Caco-2 (cell line): ENCODE data around the gene MAST2. TPM values are rescaled to one million over a fixed set of nuclear protein-coding genes. Genes with fewer than 3 reads are reported as not detected.

Experiments used
- BruUV-seq: library from RNA; stranded (reverse); fragments of 400-500 nt; replicated peaks from 2 replicates; lab custom pipeline; 2021; lab: Mats Ljungman, UMichigan
- CTCF ChIA-PET: fragments of 300-600 bp; sonication (Branson Sonifier 250); formaldehyde crosslinking; loops from one replicate; lab custom pipeline; 2022; ENCODE audit warnings: antibody characterized with exemption; lab: Charles Lee
- POLR2A ChIA-PET: fragments of 300-600 bp; sonication (Branson Sonifier 250); formaldehyde crosslinking; loops from one replicate; lab custom pipeline; 2022; ENCODE audit warnings: antibody characterized with exemption; lab: Charles Lee
- DNase-seq, 2 experiments: peaks; one replicate each; pipeline versions ENCODE4 v3.0.0 to v3.0.0-alpha.2; 2020 to 2022
- H3K27me3 ChIP-seq: replicated peaks from 2 replicates; pipeline ENCODE4 v1.6.0; 2011; ENCODE audit warnings: low read length; ENCODE audit not compliant: control insufficient read depth, insufficient read depth
- H3K36me3 ChIP-seq: 2 replicates; pipeline ENCODE4 v1.5.1; 2011; ENCODE audit warnings: low read length; ENCODE audit not compliant: control insufficient read depth, insufficient read depth
- H3K4me1 ChIP-seq: fragments of 250-450 bp; sonication (Bioruptor Pico); 2 replicates; pipeline ENCODE4 v1.5.1; 2020; ENCODE audit warnings: mild to moderate bottlenecking
- H3K4me3 ChIP-seq: 2 replicates; pipeline ENCODE4 v1.5.1; 2011; ENCODE audit warnings: low read depth, mild to moderate bottlenecking, control low read depth, low read length
- H3K9me3 ChIP-seq: fragments of 250-450 bp; sonication (Bioruptor Pico); 2 replicates; pipeline ENCODE4 v1.5.1; 2020; ENCODE audit warnings: mild to moderate bottlenecking, moderate library complexity
- H3K27ac Mint-ChIP-seq: one replicate; pipeline ENCODE4 v1.8.0; 2022; ENCODE audit warnings: mixed read lengths; ENCODE audit not compliant: unreplicated experiment
- H3K27me3 Mint-ChIP-seq: one replicate; pipeline ENCODE4 v1.8.0; 2022; ENCODE audit warnings: mixed read lengths; ENCODE audit not compliant: insufficient read depth, unreplicated experiment
- H3K36me3 Mint-ChIP-seq: one replicate; pipeline ENCODE4 v1.8.0; 2022; ENCODE audit warnings: mild to moderate bottlenecking, mixed read lengths; ENCODE audit not compliant: insufficient read depth, unreplicated experiment
- H3K4me1 Mint-ChIP-seq: one replicate; pipeline ENCODE4 v1.8.0; 2022; ENCODE audit warnings: low read depth, mixed read lengths; ENCODE audit not compliant: unreplicated experiment
- H3K4me3 Mint-ChIP-seq: one replicate; pipeline ENCODE4 v1.8.0; 2022; ENCODE audit warnings: mild to moderate bottlenecking, moderate library complexity, mixed read lengths; ENCODE audit not compliant: unreplicated experiment
- H3K9me3 Mint-ChIP-seq: one replicate; pipeline ENCODE4 v1.8.0; 2022; ENCODE audit warnings: mixed read lengths; ENCODE audit not compliant: unreplicated experiment
- CTCF ChIP-seq, 2 experiments: fragments of 200-600 bp in 1 of 2; IDR thresholded peaks; 1 replicate in 1 of 2; 2 replicates in 1 of 2; pipeline versions ENCODE4 v1.5.1 to v1.8.0; 2011 to 2022; ENCODE audit warnings: antibody characterized with exemption in 1 of 2, control low read depth in 1 of 2, inconsistent platforms in 1 of 2, low read depth in 1 of 2, low read length in 1 of 2, mild to moderate bottlenecking in 1 of 2, moderate library complexity in 1 of 2; ENCODE audit not compliant: insufficient read depth in 1 of 2, severe bottlenecking in 1 of 2, unreplicated experiment in 1 of 2
- intact Hi-C: fragments of 100-400 bp; cut with micrococcal nuclease; formaldehyde crosslinking; loops from one replicate; pipeline ENCODE4 v1.10.0; 2022; ENCODE audit not compliant: unreplicated experiment
- total RNA-seq: library from RNA; stranded (reverse); gene quantifications from 2 replicates; pipeline ENCODE4 v1.2.3, GENCODE V29; 2022

The MAST2 gene
- total RNA-seq, 1 experiment from 2014 or later = 43.3 TPM

GRCh38 chr1:46005594-46005993, 202.2 kb downstream of the MAST2 start:
- ChIA-PET POLR2A (no interaction called here), CTCF (interaction anchor here (0.6 kb wide), 1 partner anchor 482 kb away, joined by 4 read pairs; no protein-coding TSS in a partner anchor)
- Histone ChIP-seq H3K27me3 (no peaks in the 10 kb centered on the region), H3K4me3 (no peak overlapping the region), H3K4me1 (no peaks in the 10 kb centered on the region), H3K9me3 (no peaks in the 10 kb centered on the region), H3K36me3 (no peaks in the 10 kb centered on the region)
- H3K4me3 Mint-ChIP-seq = no peak overlapping the region
- BruUV-seq = no TSS peak
- H3K9me3 Mint-ChIP-seq = no peaks in the 10 kb centered on the region
- no peak for DNase-seq
- TF ChIP-seq CTCF (IDR thresholded peaks at IDR 0.05; ENCODE audit: insufficient read depth in 1 of 2, low read depth in 1 of 2, low read length in 1 of 2, severe bottlenecking in 1 of 2, unreplicated experiment in 1 of 2) = no peak
- intact Hi-C loops = no loop called here
- H3K36me3 Mint-ChIP-seq = peaks cover 44% of the 10 kb centered on the region
- H3K27ac Mint-ChIP-seq = no peak overlapping the region
- H3K4me1 Mint-ChIP-seq = peaks cover 5% of the 10 kb centered on the region
- H3K27me3 Mint-ChIP-seq = no peaks in the 10 kb centered on the region

GRCh38 chr1:46008585-46008984, 205.2 kb downstream of the MAST2 start:
- Histone ChIP-seq H3K4me1 (no peaks in the 10 kb centered on the region), H3K27me3 (no peaks in the 10 kb centered on the region), H3K4me3 (no peak overlapping the region), H3K36me3 (no peaks in the 10 kb centered on the region; the same call in 1 of the 2 replicates), H3K9me3 (no peaks in the 10 kb centered on the region)
- DNase-seq = no peak
- H3K27ac Mint-ChIP-seq = no peak overlapping the region
- H3K4me3 Mint-ChIP-seq = no peak overlapping the region
- peaks cover 5% of the 10 kb centered on the region for H3K4me1 Mint-ChIP-seq
- intact Hi-C loops = no loop called here
- BruUV-seq = no TSS peak
- no peak for TF ChIP-seq CTCF (IDR thresholded peaks at IDR 0.05; ENCODE audit: insufficient read depth in 1 of 2, low read depth in 1 of 2, low read length in 1 of 2, severe bottlenecking in 1 of 2, unreplicated experiment in 1 of 2)
- CTCF ChIA-PET = no interaction called here
- no peaks in the 10 kb centered on the region for H3K27me3 Mint-ChIP-seq
- POLR2A ChIA-PET = no interaction called here
- H3K36me3 Mint-ChIP-seq = peaks cover 44% of the 10 kb centered on the region
- H3K9me3 Mint-ChIP-seq = no peaks in the 10 kb centered on the region

- no peak for TF ChIP-seq CTCF (IDR thresholded peaks at IDR 0.05; ENCODE audit: insufficient read depth in 1 of 2, low read depth in 1 of 2, low read length in 1 of 2, severe bottlenecking in 1 of 2, unreplicated experiment in 1 of 2)
- POLR2A ChIA-PET = no interaction called here
- Mint-ChIP-seq H3K4me3 (no peak overlapping the region), H3K9me3 (no peaks in the 10 kb centered on the region), H3K27ac (no peak overlapping the region), H3K4me1 (peaks cover 5% of the 10 kb centered on the region), H3K36me3 (peaks cover 35% of the 10 kb centered on the region), H3K27me3 (no peaks in the 10 kb centered on the region)
- Histone ChIP-seq H3K27me3 (no peaks in the 10 kb centered on the region), H3K36me3 (no peaks in the 10 kb centered on the region; the same call in 1 of the 2 replicates), H3K4me3 (no peak overlapping the region), H3K4me1 (no peaks in the 10 kb centered on the region), H3K9me3 (no peaks in the 10 kb centered on the region)
- intact Hi-C loops = no loop called here
- CTCF ChIA-PET = no interaction called here
- DNase-seq = no peak
- BruUV-seq = no TSS peak
Measured at GRCh38 chr1:46010611-46011010, 207.2 kb downstream of the MAST2 start.
